GM12891 (cell line): ENCODE measurements around the gene DYSF.

Source experiments
- POLR2A ChIP-seq: IDR thresholded peaks from 2 replicates; pipeline ENCODE4 v1.6.1; 2011; ENCODE audit warnings: low read depth, low read length, control low read depth
- TAF1 ChIP-seq: IDR thresholded peaks from 2 replicates; pipeline ENCODE4 v1.6.1; 2011; ENCODE audit warnings: low read depth, low read length, control low read depth

GRCh38 chr2:71552356-71552755 lies 99.0 kb downstream of the DYSF start:
- TF ChIP-seq TAF1 (no peak), POLR2A (no peak)
